Sigmoid colon (tissue), 7 donors: Measurements from ENCODE around the gene SPATS2L. TPM values are rescaled to one million over a fixed set of nuclear protein-coding genes. Genes with fewer than 3 reads are reported as not detected.

Experiments used
- DNase-seq: peaks from one replicate; pipeline ENCODE4 v3.0.0-alpha.2; 2019
- H3K27ac ChIP-seq, 4 donors: fragments of 200-600 bp; sonication (generic); one replicate each; pipeline ENCODE4 v1.5.1; 2016 to 2019; ENCODE audit warnings: mild to moderate bottlenecking in 1 of 4
- H3K27me3 ChIP-seq, 3 donors: fragments of 200-600 bp; sonication (generic); one replicate each; pipeline ENCODE4 v1.5.1; 2019; ENCODE audit warnings: mild to moderate bottlenecking in 1 of 3
- H3K36me3 ChIP-seq, 4 donors: fragments of 200-600 bp; sonication (generic); one replicate each; pipeline ENCODE4 v1.5.1; 2016 to 2019
- H3K4me1 ChIP-seq, 4 donors: fragments of 200-600 bp; sonication (generic); one replicate each; pipeline ENCODE4 v1.5.1; 2017 to 2019
- H3K4me3 ChIP-seq, 4 donors: fragments of 200-600 bp; sonication (generic); one replicate each; pipeline ENCODE4 v1.5.1; 2017 to 2019; ENCODE audit warnings: mild to moderate bottlenecking in 2 of 4, moderate library complexity in 1 of 4
- H3K9me3 ChIP-seq, 4 donors: fragments of 200-600 bp in 3 of 4; sonication (generic) in 3 of 4; one replicate each; pipeline versions ENCODE4 v1.5.1 to v1.6.1; 2013 to 2019
- CTCF ChIP-seq, 4 experiments: fragments of 450-650 bp in 3 of 4; fragments of 200-600 bp in 1 of 4; IDR thresholded peaks; one replicate each; pipeline ENCODE4 v1.5.1; 2016 to 2019; ENCODE audit warnings: antibody characterized with exemption in 4 of 4, mild to moderate bottlenecking in 3 of 4, moderate library complexity in 2 of 4
- EP300 ChIP-seq, 4 donors: sonication (generic); formaldehyde crosslinking; IDR thresholded peaks; one replicate each; pipeline ENCODE4 v1.6.1; 2017; ENCODE audit warnings: antibody characterized with exemption in 4 of 4
- POLR2A ChIP-seq, 2 donors: fragments of 450-650 bp; IDR thresholded peaks; one replicate each; pipeline ENCODE4 v1.6.1; 2016; ENCODE audit warnings: antibody characterized with exemption in 2 of 2, mild to moderate bottlenecking in 2 of 2, moderate library complexity in 2 of 2
- POLR2AphosphoS5 ChIP-seq, 4 donors: sonication (generic); formaldehyde crosslinking; IDR thresholded peaks; one replicate each; pipeline ENCODE4 v1.6.1; 2017; ENCODE audit warnings: antibody characterized with exemption in 4 of 4
- WGBS, 2 donors: extraction: QIAGEN DNeasy Blood & Tissue Kit; methylation state at CpG; one replicate each; pipeline ENCODE4 v1.1.7; 2013; 5-methylcytosine and 5-hydroxymethylcytosine counted together
- intact Hi-C: fragments of 100-400 bp; cut with DNase I; formaldehyde crosslinking; loops from one replicate; pipeline ENCODE4 v1.15.1; 2023
- polyA plus RNA-seq, 3 donors: library from polyadenylated mRNA; stranded (reverse); fragments of 200-250 nt; gene quantifications; one replicate each; pipeline ENCODE4 v1.2.3, GENCODE V29; 2013
- total RNA-seq, 4 donors: library from RNA; depleted of rRNA; stranded (reverse); fragments of >200 nt; gene quantifications; one replicate each; pipeline ENCODE4 v1.1.0, GENCODE V29; 2016
- donor health status: healthy with polysubstance abuse.
- donor health status: Bipolar disorder and iron deficiency.
- donor health status: healthy.

Gene SPATS2L
- total and polyA plus RNA-seq, 7 donors = 63.5 to 305 (median 104) TPM

DNA sequence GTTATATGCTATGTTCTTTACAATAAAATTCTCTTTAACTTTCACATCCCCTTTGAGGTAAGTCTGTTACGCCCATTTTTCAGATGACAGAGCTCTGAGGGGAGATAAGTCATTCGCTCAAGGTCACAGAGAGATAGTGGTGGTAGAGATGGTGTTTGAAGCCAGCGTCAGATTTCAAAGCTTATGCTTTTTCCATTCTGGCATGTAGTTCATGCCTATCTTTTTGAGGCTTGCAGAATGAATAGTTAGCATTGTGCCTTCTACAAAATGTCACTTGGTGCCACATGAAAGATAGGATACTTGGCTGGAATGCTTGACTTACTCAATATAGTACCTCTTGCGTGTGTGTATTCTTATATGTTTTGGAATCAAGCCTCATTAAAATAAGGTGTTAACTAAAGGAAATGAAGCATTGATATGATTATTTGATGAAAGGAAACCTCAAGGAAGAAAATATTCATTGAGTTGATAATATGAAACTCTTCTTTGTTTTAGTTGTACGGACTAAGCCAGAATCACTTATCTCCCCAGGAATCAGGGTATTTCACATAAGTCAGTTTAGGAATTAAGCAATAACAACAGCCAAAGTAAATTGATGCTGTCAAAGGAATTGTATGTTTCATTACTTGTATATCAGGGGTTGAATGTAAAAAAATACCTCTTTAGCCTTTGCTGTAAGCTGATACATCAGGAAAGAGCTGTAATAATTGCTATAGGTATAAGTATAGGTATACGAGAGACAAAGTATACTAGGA lies 15.5 kb downstream of the SPATS2L start:
- no peaks in the 10 kb centered on the region for H3K27me3 ChIP-seq
- 87 to 88% methylated on average over 6 of the region's 6 CpGs for WGBS, 2 donors
- H3K4me1 ChIP-seq = peaks cover 0 to 66% (median 26%) of the 10 kb centered on the region in 4 donors

GRCh38 chr2:200322607-200323006 lies 16.1 kb downstream of the SPATS2L start:
- no peak overlapping the region for H3K27ac ChIP-seq
- H3K4me1 ChIP-seq = peaks cover 0 to 59% (median 23%) of the 10 kb centered on the region in 4 donors
- no peak for DNase-seq
- no peaks in the 10 kb centered on the region for H3K27me3 ChIP-seq
- H3K4me3 ChIP-seq = no peak overlapping the region
- H3K9me3 ChIP-seq = no peaks in the 10 kb centered on the region
- WGBS, 2 donors = 82 to 85% methylated on average over 1 of the region's 1 CpG
- TF ChIP-seq EP300 (IDR thresholded peaks at IDR 0.05) (no peak), POLR2AphosphoS5 (IDR thresholded peaks at IDR 0.05) (no peak), POLR2A (IDR thresholded peaks at IDR 0.05) (no peak), CTCF (IDR thresholded peaks at IDR 0.05) (no peak)
- H3K36me3 ChIP-seq = no peaks in the 10 kb centered on the region
- intact Hi-C loops = no loop called here

More for the DNA sequence above, 15.5 kb downstream of the SPATS2L start:
- H3K9me3 ChIP-seq = no peaks in the 10 kb centered on the region
- intact Hi-C loops = no loop called here
- no peak overlapping the region for H3K27ac ChIP-seq
- no peak for TF ChIP-seq POLR2A (IDR thresholded peaks at IDR 0.05)
- no peak for TF ChIP-seq POLR2AphosphoS5 (IDR thresholded peaks at IDR 0.05)
- TF ChIP-seq CTCF (IDR thresholded peaks at IDR 0.05) = no peak
- no peak for TF ChIP-seq EP300 (IDR thresholded peaks at IDR 0.05)
- no peaks in the 10 kb centered on the region for H3K36me3 ChIP-seq
- no peak overlapping the region for H3K4me3 ChIP-seq
- no peak for DNase-seq

DNA sequence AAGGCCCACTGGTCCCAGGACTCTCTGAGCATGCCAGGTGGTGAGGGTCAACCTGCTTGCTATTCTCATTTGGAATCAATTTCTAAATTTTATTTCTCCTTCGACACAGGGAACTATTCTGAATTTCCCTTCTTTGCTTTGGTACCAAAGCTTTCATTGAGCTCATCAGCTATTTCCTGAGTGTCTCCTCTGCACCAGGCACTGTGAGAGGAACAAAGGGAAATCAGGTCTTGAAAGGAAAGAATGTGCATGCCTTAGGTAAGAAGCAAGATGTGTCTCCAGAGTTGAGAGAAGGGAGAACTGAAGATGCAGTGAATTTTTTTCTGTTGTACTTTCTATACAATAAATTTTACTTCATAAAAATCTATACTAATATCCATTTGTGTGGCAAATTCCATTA lies 17.9 kb downstream of the SPATS2L start:
- Histone ChIP-seq H3K4me3 (no peak overlapping the region), H3K27ac (no peak overlapping the region), H3K27me3 (no peaks in the 10 kb centered on the region), H3K4me1 (peaks cover 0 to 52% (median 16%) of the 10 kb centered on the region in 4 donors), H3K9me3 (no peaks in the 10 kb centered on the region), H3K36me3 (no peaks in the 10 kb centered on the region)
- DNase-seq = no peak
- TF ChIP-seq POLR2AphosphoS5 (IDR thresholded peaks at IDR 0.05) (no peak), EP300 (IDR thresholded peaks at IDR 0.05) (no peak), POLR2A (IDR thresholded peaks at IDR 0.05) (no peak), CTCF (IDR thresholded peaks at IDR 0.05) (no peak)
- 84 to 95% methylated on average over 1 of the region's 1 CpG for WGBS, 2 donors
- intact Hi-C loops = no loop called here

DNA sequence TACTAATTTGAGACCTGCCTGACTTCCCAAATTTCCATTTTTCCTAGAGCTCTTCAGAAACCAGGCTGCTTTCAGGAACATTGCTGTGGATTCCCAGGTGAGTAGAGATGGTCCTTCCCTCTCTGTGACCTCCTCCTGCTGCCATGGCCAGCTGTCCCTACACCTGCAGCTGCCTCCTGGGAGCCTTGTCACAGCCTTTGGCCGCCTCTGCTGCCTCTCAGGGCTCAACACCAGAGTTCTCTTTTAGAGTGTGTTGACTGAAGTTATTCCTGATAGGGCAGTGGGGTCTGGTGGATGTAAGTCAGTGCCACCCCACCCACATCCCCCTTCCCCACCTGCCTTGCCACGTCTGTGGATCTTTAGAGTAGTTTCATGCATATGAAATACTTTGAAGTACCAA lies 22.9 kb downstream of the SPATS2L start:
- peaks cover 0 to 23% (median 6%) of the 10 kb centered on the region in 4 donors for H3K4me1 ChIP-seq
- no peak overlapping the region for H3K4me3 ChIP-seq
- no peak overlapping the region for H3K27ac ChIP-seq
- no peaks in the 10 kb centered on the region for H3K36me3 ChIP-seq
- intact Hi-C loops = no loop called here
- no peaks in the 10 kb centered on the region for H3K9me3 ChIP-seq
- no peaks in the 10 kb centered on the region for H3K27me3 ChIP-seq
- no peak for DNase-seq
- TF ChIP-seq EP300 (IDR thresholded peaks at IDR 0.05) (no peak), POLR2AphosphoS5 (IDR thresholded peaks at IDR 0.05) (no peak), POLR2A (IDR thresholded peaks at IDR 0.05) (no peak), CTCF (IDR thresholded peaks at IDR 0.05) (no peak)
- WGBS, 2 donors = 75 to 89% methylated on average over 2 of the region's 2 CpGs
